ENCODE results near the gene COG7.
"Not testable (repeated sequence)": the region's sequence is repeated elsewhere in the genome, so short reads cannot be mapped to it uniquely, and the experiment has no call there.

Gene COG7

GRCh38 chr16:23382279-23382678, 70.7 kb downstream of the COG7 start:
- DNase-seq, result no peak

- not testable (repeated sequence) for DNase-seq
Measured at GRCh38 chr16:23381702-23382101, 71.3 kb downstream of the COG7 start.

GRCh38 chr16:23380501-23380951, 72.5 kb downstream of the COG7 start:
- no peak for DNase-seq

GRCh38 chr16:23379707-23380106, 73.3 kb downstream of the COG7 start:
- no peak for DNase-seq

GRCh38 chr16:23378921-23379320, 74.1 kb downstream of the COG7 start:
- no peak for DNase-seq

- no peak for DNase-seq
Measured at GRCh38 chr16:23378256-23378655, 74.7 kb downstream of the COG7 start.

GRCh38 chr16:23377071-23377931, 75.7 kb downstream of the COG7 start:
- DNase-seq, result no peak

- no peak for DNase-seq
Measured at GRCh38 chr16:23375643-23376042, 77.3 kb downstream of the COG7 start.

GRCh38 chr16:23374721-23375510, 78.1 kb downstream of the COG7 start:
- DNase-seq, result no peak

- no peak for DNase-seq
Measured at GRCh38 chr16:23373436-23374219, 79.4 kb downstream of the COG7 start.

GRCh38 chr16:23371368-23371767, 81.6 kb downstream of the COG7 start:
- DNase-seq, result no peak

GRCh38 chr16:23369416-23369815, 83.6 kb downstream of the COG7 start:
- DNase-seq, result no peak

- no peak for DNase-seq
Measured at GRCh38 chr16:23368469-23368868, 84.5 kb downstream of the COG7 start.

- no peak for DNase-seq
Measured at GRCh38 chr16:23367988-23368387, 85.0 kb downstream of the COG7 start.

GRCh38 chr16:23367564-23367963, 85.4 kb downstream of the COG7 start:
- no peak for DNase-seq

- DNase-seq, result not testable (repeated sequence)
Measured at GRCh38 chr16:23366341-23366740, 86.6 kb downstream of the COG7 start.

GRCh38 chr16:23365602-23366240, 87.3 kb downstream of the COG7 start:
- no peak for DNase-seq

GRCh38 chr16:23362460-23363317, 90.3 kb downstream of the COG7 start:
- no peak for DNase-seq

GRCh38 chr16:23359092-23359760, 93.8 kb downstream of the COG7 start:
- no peak for DNase-seq

- DNase-seq, result no peak
Measured at GRCh38 chr16:23357761-23358290, 95.2 kb downstream of the COG7 start.

GRCh38 chr16:23356941-23357340, 96.0 kb downstream of the COG7 start:
- no peak for DNase-seq
